Testis (tissue), 2 donors: ENCODE results near the gene IRF5.

ENCODE experiments used
- POLR2A ChIP-seq: fragments of 450-650 bp; IDR thresholded peaks from one replicate; pipeline ENCODE4 v1.6.1; 2017; ENCODE audit warnings: antibody characterized with exemption, mild to moderate bottlenecking, moderate library complexity
- TF ChIP-seq, protein P1 (sequence below), 3 experiments: fragments of 450-650 bp in 2 of 3; fragments of 200-600 bp in 1 of 3; sonication (generic) in 1 of 3; IDR thresholded peaks; one replicate each; pipeline ENCODE4 v1.5.1; 2016 to 2019; ENCODE audit warnings: antibody characterized with exemption in 3 of 3, mild to moderate bottlenecking in 2 of 3, moderate library complexity in 1 of 3

DNA sequence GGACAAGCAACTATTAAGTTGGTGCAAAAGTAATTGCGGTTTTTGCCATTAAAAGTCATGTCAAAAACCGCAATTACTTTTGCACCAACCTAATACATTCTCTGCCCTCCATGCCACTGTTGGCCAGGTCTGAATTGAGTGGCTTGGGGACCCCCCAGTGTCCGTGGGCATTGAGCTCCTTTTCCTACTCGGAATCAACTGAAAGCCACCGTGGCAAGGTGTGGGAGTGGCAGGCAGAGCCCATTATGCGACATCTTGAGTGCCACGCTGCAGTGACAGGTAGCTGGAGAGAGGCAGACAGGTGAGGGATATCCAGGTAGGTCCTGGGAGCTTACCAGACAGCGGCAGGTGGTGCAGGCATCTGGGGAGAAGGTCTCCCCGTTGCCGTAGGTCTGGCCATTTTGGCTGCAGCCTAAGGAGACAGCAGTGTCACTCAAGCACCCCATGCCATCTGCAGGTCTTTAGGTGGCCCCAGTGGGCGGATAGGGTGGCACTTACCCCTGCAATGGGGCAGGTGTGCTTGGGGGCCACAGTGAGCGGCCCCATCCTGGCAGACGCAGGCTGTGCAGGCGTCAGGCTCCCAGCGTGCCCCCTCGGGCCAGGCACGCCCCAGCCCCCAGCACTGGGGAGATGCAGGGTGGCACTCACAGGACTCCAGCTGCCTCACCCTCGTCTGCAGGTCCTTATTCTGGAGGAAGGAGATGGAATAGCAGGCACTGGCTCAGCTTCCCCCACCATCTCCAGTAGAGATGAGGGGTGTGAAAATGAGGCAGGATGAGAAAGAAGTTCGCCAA, 30.8 kb upstream of the IRF5 start:
- no peak for TF ChIP-seq POLR2A
- TF ChIP-seq, protein P1, sequence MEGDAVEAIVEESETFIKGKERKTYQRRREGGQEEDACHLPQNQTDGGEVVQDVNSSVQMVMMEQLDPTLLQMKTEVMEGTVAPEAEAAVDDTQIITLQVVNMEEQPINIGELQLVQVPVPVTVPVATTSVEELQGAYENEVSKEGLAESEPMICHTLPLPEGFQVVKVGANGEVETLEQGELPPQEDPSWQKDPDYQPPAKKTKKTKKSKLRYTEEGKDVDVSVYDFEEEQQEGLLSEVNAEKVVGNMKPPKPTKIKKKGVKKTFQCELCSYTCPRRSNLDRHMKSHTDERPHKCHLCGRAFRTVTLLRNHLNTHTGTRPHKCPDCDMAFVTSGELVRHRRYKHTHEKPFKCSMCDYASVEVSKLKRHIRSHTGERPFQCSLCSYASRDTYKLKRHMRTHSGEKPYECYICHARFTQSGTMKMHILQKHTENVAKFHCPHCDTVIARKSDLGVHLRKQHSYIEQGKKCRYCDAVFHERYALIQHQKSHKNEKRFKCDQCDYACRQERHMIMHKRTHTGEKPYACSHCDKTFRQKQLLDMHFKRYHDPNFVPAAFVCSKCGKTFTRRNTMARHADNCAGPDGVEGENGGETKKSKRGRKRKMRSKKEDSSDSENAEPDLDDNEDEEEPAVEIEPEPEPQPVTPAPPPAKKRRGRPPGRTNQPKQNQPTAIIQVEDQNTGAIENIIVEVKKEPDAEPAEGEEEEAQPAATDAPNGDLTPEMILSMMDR (IDR thresholded peaks at IDR 0.05): no peak
